ENCODE measurements around the gene METTL17. TPM values are rescaled to one million over a fixed set of nuclear protein-coding genes. Genes with fewer than 3 reads are reported as not detected.
"Not testable (repeated sequence)": the region's sequence is repeated elsewhere in the genome, so short reads cannot be mapped to it uniquely, and the experiment has no call there.

The METTL17 gene
- total RNA-seq = 10 to 100 TPM; 42.5 to 65.1 (median 45.7) TPM
- polyA plus RNA-seq = 10 to 100 TPM; 49.9 to 53.6 TPM
- long read RNA-seq, donor 1, transcript METTL17-202 (13 exons, 1,586 nt) = minor isoform, 19 of 153 reads
- long read RNA-seq, donor 1, transcript METTL17-216 (13 exons, 1,605 nt) = minor isoform, 13 of 153 reads
- long read RNA-seq, donor 1, transcript METTL17-201 (14 exons, 1,749 nt) = major isoform, 37 of 153 reads
- long read RNA-seq, donor 1, transcript METTL17-224 (14 exons, 1,529 nt) = minor isoform, 13 of 153 reads
- long read RNA-seq, donor 1, partial matches to known transcripts = 28 of 153 reads
- long read RNA-seq, donor 1, other reads (novel, unspliced or antisense) = 38 of 153 reads
- long read RNA-seq, donor 2, transcript METTL17-201 (14 exons, 1,749 nt) = major isoform, 7 of 17 reads
- long read RNA-seq, donor 2, partial matches to known transcripts = 0 of 17 reads
- long read RNA-seq, donor 2, other reads (novel, unspliced or antisense) = 0 of 17 reads
- long read RNA-seq, donor 3, transcript METTL17-201 (14 exons, 1,749 nt) = major isoform, 16 of 47 reads
- long read RNA-seq, donor 3, partial matches to known transcripts = 3 of 47 reads
- long read RNA-seq, donor 3, other reads (novel, unspliced or antisense) = 17 of 47 reads

DNA sequence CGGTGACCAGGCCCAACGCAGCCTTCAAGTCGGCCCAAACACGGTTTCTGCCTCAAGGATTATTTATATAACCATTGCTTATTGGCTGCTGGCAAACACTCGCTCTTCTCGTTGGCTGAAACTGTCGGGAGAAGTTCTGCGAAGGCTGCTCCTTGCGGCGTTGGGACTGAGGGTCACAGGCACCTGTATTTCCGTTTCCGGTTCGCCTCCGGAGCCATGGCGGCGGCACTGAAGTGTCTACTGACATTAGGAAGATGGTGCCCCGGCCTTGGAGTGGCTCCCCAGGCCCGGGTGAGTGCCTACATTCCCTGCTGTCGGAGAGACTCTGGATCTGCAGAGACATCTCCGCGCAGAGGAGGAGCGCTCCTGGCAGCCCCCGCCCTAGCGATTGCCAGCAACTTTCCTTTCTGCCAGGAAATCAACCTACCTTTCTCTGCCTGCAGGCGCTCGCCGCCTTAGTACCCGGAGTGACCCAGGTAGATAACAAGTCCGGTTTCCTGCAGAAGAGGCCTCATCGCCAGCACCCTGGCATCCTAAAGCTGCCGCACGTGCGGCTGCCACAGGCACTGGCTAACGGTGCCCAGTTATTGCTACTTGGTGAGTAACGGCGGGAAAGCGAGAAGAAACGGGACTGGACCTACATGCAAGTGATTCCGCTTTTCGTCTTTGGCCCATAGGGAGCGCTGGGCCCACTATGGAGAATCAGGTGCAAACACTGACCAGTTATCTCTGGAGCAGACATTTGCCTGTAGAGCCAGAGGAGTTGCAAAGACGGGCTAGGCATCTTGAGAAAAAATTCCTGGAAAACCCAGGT is at the start of gene METTL17:
TSS of gene METTL17 (plus strand) at position 194 of the 814 bp plus-strand sequence. CDS start at position 217, 23 bp downstream.
- Histone ChIP-seq H3K27me3 (no peaks in the 10 kb centered on the region), H3K4me3 (peak within 1 kb of the TSS; percentile 91), H3K27ac (peak within 1 kb of the TSS; percentile 23 to 67), H3K36me3 (no peaks in the 10 kb centered on the region), H3K4me1 (ENCODE audit: insufficient read depth) (peaks cover 8% of the 10 kb centered on the region), H3K9me3 (no peaks in the 10 kb centered on the region)
- 0 to 1% (median 0%) methylated on average over 41 to 42 of the region's 42 CpGs for WGBS, 3 donors
- TF ChIP-seq EP300 (IDR thresholded peaks at IDR 0.05) (no peak), CTCF (IDR thresholded peaks at IDR 0.05) (peak in 1 of 3 donors; percentile 25), POLR2A (IDR thresholded peaks at IDR 0.05) (peak; percentile 54)
- DNase-seq = peak; percentile 88 to 93 (median 90)
- intact Hi-C loops (cut with DNase I) = loop anchor here in 1 of 4 donors (10.0 kb wide), 1 partner anchor 55 kb away; the partner anchor contains the start of gene RNASE7

- WGBS, 3 donors = 83 to 87% (median 87%) methylated on average over 6 of the region's 6 CpGs
- H3K27ac ChIP-seq; DNase-seq; H3K9me3 ChIP-seq; H3K4me1 ChIP-seq (ENCODE audit: insufficient read depth); intact Hi-C loops (cut with DNase I); H3K27me3 ChIP-seq; H3K4me3 ChIP-seq; H3K36me3 ChIP-seq: not testable (repeated sequence)
Measured at GRCh38 chr14:20945146-20945545, 44.6 kb upstream of the METTL17 start.

GRCh38 chr14:20946707-20947106 is 43.1 kb upstream of the METTL17 start:
- 78 to 91% (median 83%) methylated on average over 4 to 8 of the region's 9 CpGs for WGBS, 3 donors
- H3K4me1 ChIP-seq (ENCODE audit: insufficient read depth); H3K27me3 ChIP-seq; intact Hi-C loops (cut with DNase I); H3K4me3 ChIP-seq; H3K36me3 ChIP-seq; H3K9me3 ChIP-seq; DNase-seq; H3K27ac ChIP-seq: not testable (repeated sequence)

GRCh38 chr14:20954736-20955537 is 34.8 kb upstream of the METTL17 start, which contains the start of gene RNASE2:
TSS of gene RNASE2 (plus strand) at chr14:20955487. CDS start at chr14:20955772, 285 bp downstream.
- H3K9me3 ChIP-seq; H3K36me3 ChIP-seq; DNase-seq; H3K4me1 ChIP-seq (ENCODE audit: insufficient read depth); intact Hi-C loops (cut with DNase I); H3K27ac ChIP-seq; H3K27me3 ChIP-seq; H3K4me3 ChIP-seq: not testable (repeated sequence)
- WGBS, 3 donors = 70 to 72% (median 72%) methylated on average over 4 of the region's 4 CpGs

GRCh38 chr14:20955538-20955873 is 34.3 kb upstream of the METTL17 start:
- H3K9me3 ChIP-seq; H3K4me3 ChIP-seq; H3K27me3 ChIP-seq; H3K36me3 ChIP-seq; H3K4me1 ChIP-seq (ENCODE audit: insufficient read depth); H3K27ac ChIP-seq; DNase-seq; intact Hi-C loops (cut with DNase I): not testable (repeated sequence)
- 66 to 76% (median 74%) methylated on average over 5 of the region's 5 CpGs for WGBS, 3 donors
